LNCAP (cell line): ENCODE data around the gene DYNC1H1.

ENCODE experiments used
- TF ChIP-seq, protein P1 (sequence below): fragments of 450-650 bp; IDR thresholded peaks from 2 replicates; pipeline ENCODE4 v1.5.1; 2017; ENCODE audit warnings: mild to moderate bottlenecking

DYNC1H1 gene

DNA sequence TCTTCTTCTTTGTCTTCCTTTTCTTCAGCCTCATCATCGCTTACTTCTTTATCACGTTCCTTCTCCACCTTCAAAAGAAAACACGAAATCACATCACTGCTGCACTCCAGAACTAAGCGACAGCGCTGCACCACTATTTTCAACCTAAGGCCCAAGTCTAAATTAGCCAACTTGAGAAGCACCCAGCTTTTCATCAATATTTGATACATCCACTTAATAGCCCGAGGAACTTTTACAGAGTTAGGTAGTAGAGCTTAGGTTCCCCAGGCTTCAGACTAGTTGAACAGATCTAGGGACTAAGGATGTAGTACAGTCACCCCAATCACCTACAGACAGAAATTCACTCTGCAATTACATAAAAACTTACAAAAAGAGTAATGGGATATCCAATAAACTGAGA is 120.6 kb downstream of the DYNC1H1 start:
- TF ChIP-seq, protein P1, sequence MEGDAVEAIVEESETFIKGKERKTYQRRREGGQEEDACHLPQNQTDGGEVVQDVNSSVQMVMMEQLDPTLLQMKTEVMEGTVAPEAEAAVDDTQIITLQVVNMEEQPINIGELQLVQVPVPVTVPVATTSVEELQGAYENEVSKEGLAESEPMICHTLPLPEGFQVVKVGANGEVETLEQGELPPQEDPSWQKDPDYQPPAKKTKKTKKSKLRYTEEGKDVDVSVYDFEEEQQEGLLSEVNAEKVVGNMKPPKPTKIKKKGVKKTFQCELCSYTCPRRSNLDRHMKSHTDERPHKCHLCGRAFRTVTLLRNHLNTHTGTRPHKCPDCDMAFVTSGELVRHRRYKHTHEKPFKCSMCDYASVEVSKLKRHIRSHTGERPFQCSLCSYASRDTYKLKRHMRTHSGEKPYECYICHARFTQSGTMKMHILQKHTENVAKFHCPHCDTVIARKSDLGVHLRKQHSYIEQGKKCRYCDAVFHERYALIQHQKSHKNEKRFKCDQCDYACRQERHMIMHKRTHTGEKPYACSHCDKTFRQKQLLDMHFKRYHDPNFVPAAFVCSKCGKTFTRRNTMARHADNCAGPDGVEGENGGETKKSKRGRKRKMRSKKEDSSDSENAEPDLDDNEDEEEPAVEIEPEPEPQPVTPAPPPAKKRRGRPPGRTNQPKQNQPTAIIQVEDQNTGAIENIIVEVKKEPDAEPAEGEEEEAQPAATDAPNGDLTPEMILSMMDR, result no peak

- TF ChIP-seq, protein P1, result no peak
Measured at GRCh38 chr14:102085488-102085887, 121.1 kb downstream of the DYNC1H1 start.

GRCh38 chr14:102085948-102086708 is 121.8 kb downstream of the DYNC1H1 start:
- TF ChIP-seq, protein P1, result no peak

- TF ChIP-seq, protein P1, result no peak
Measured at GRCh38 chr14:102086709-102086971, 122.3 kb downstream of the DYNC1H1 start.

GRCh38 chr14:102086972-102087761 is 122.8 kb downstream of the DYNC1H1 start, which contains the start of gene HSP90AA1:
HSP90AA1 (minus strand) TSS chr14:102087044; CDS start chr14:102086378, 666 bp downstream.
- TF ChIP-seq, protein P1, result no peak

DNA sequence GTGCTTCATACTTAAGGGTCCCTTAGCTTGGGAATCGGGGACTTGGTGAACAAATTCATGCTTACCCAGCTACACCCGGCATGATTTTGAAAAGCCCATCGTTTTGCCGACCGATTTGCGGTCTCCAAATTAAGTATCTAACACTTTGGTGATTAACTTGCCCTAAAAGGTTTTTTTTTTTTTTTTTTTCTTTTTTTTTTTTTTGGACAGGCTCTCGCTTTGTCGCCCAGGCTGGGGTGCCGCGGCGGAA is 123.3 kb downstream of the DYNC1H1 start:
- TF ChIP-seq, protein P1, result no peak

- TF ChIP-seq, protein P1, result no peak
Measured at GRCh38 chr14:102088012-102088792, 123.8 kb downstream of the DYNC1H1 start.
